Measurements from ENCODE around the gene CFAP74. TPM values are rescaled to one million over a fixed set of nuclear protein-coding genes. Genes with fewer than 3 reads are reported as not detected.
"Not testable (repeated sequence)": the region's sequence is repeated elsewhere in the genome, so short reads cannot be mapped to it uniquely, and the experiment has no call there.

Gene CFAP74
- total RNA-seq, 2 experiments from 2014 or later, result 0.31 to 0.46 TPM

GRCh38 chr1:1945782-1946393, 57.7 kb downstream of the CFAP74 start:
- H3K27ac Mint-ChIP-seq, result no peak overlapping the region
- H3K9me3 Mint-ChIP-seq, result peaks cover 2% of the 10 kb centered on the region
- H3K4me3 Mint-ChIP-seq, result no peak overlapping the region
- H3K36me3 Mint-ChIP-seq, result no peaks in the 10 kb centered on the region
- H3K27me3 Mint-ChIP-seq, result peaks cover 4% of the 10 kb centered on the region
- no peaks in the 10 kb centered on the region for H3K4me1 Mint-ChIP-seq
- no peak for DNase-seq

- Mint-ChIP-seq H3K36me3 (no peaks in the 10 kb centered on the region), H3K4me3 (no peak overlapping the region), H3K27me3 (no peaks in the 10 kb centered on the region), H3K27ac (no peak overlapping the region), H3K4me1 (no peaks in the 10 kb centered on the region), H3K9me3 (no peaks in the 10 kb centered on the region)
- peak; percentile 55 for DNase-seq
Observed at GRCh38 chr1:1943834-1944570, 59.6 kb downstream of the CFAP74 start.

GRCh38 chr1:1942753-1943656, 60.6 kb downstream of the CFAP74 start:
- Mint-ChIP-seq H3K27me3 (no peaks in the 10 kb centered on the region), H3K4me1 (no peaks in the 10 kb centered on the region), H3K4me3 (no peak overlapping the region), H3K9me3 (no peaks in the 10 kb centered on the region), H3K27ac (no peak overlapping the region), H3K36me3 (no peaks in the 10 kb centered on the region)
- DNase-seq, result no peak

- no peak overlapping the region for H3K27ac Mint-ChIP-seq
- no peaks in the 10 kb centered on the region for H3K4me1 Mint-ChIP-seq
- H3K36me3 Mint-ChIP-seq, result no peaks in the 10 kb centered on the region
- DNase-seq, result no peak
- H3K4me3 Mint-ChIP-seq, result no peak overlapping the region
- H3K27me3 Mint-ChIP-seq, result no peaks in the 10 kb centered on the region
- H3K9me3 Mint-ChIP-seq, result no peaks in the 10 kb centered on the region
Observed at GRCh38 chr1:1941868-1942752, 61.5 kb downstream of the CFAP74 start.

GRCh38 chr1:1941211-1941841, 62.3 kb downstream of the CFAP74 start:
- Mint-ChIP-seq H3K4me3 (no peak overlapping the region), H3K4me1 (no peaks in the 10 kb centered on the region), H3K36me3 (no peaks in the 10 kb centered on the region), H3K27me3 (no peaks in the 10 kb centered on the region), H3K27ac (no peak overlapping the region), H3K9me3 (no peaks in the 10 kb centered on the region)
- DNase-seq, result no peak

- H3K4me3 Mint-ChIP-seq, result no peak overlapping the region
- H3K27ac Mint-ChIP-seq, result no peak overlapping the region
- no peaks in the 10 kb centered on the region for H3K36me3 Mint-ChIP-seq
- no peaks in the 10 kb centered on the region for H3K4me1 Mint-ChIP-seq
- no peak for DNase-seq
- H3K9me3 Mint-ChIP-seq, result peaks cover 2% of the 10 kb centered on the region
- peaks cover 4% of the 10 kb centered on the region for H3K27me3 Mint-ChIP-seq
Observed at GRCh38 chr1:1940123-1940425, 63.5 kb downstream of the CFAP74 start.

GRCh38 chr1:1939296-1940122, 64.1 kb downstream of the CFAP74 start:
- peaks cover 2% of the 10 kb centered on the region for H3K9me3 Mint-ChIP-seq
- H3K4me1 Mint-ChIP-seq, result no peaks in the 10 kb centered on the region
- no peak overlapping the region for H3K27ac Mint-ChIP-seq
- peaks cover 4% of the 10 kb centered on the region for H3K27me3 Mint-ChIP-seq
- no peaks in the 10 kb centered on the region for H3K36me3 Mint-ChIP-seq
- DNase-seq, result no peak
- no peak overlapping the region for H3K4me3 Mint-ChIP-seq

- H3K4me3 Mint-ChIP-seq, result no peak overlapping the region
- H3K27ac Mint-ChIP-seq, result no peak overlapping the region
- H3K4me1 Mint-ChIP-seq, result no peaks in the 10 kb centered on the region
- peaks cover 4% of the 10 kb centered on the region for H3K27me3 Mint-ChIP-seq
- H3K36me3 Mint-ChIP-seq, result no peaks in the 10 kb centered on the region
- no peak for DNase-seq
- H3K9me3 Mint-ChIP-seq, result peaks cover 2% of the 10 kb centered on the region
Observed at GRCh38 chr1:1938613-1939295, 64.8 kb downstream of the CFAP74 start.

GRCh38 chr1:1938276-1938573, 65.4 kb downstream of the CFAP74 start:
- Mint-ChIP-seq H3K9me3 (peaks cover 2% of the 10 kb centered on the region), H3K4me1 (no peaks in the 10 kb centered on the region), H3K36me3 (no peaks in the 10 kb centered on the region), H3K27me3 (peaks cover 4% of the 10 kb centered on the region), H3K27ac (no peak overlapping the region), H3K4me3 (no peak overlapping the region)
- DNase-seq, result no peak

GRCh38 chr1:1937549-1938275, 65.9 kb downstream of the CFAP74 start:
- Mint-ChIP-seq H3K36me3 (no peaks in the 10 kb centered on the region), H3K4me3 (no peak overlapping the region), H3K9me3 (peaks cover 2% of the 10 kb centered on the region), H3K27ac (no peak overlapping the region), H3K4me1 (no peaks in the 10 kb centered on the region), H3K27me3 (peaks cover 4% of the 10 kb centered on the region)
- DNase-seq, result no peak

- no peak overlapping the region for H3K27ac Mint-ChIP-seq
- H3K4me3 Mint-ChIP-seq, result no peak overlapping the region
- no peaks in the 10 kb centered on the region for H3K36me3 Mint-ChIP-seq
- H3K9me3 Mint-ChIP-seq, result peaks cover 2% of the 10 kb centered on the region
- no peak for DNase-seq
- H3K4me1 Mint-ChIP-seq, result no peaks in the 10 kb centered on the region
- peaks cover 4% of the 10 kb centered on the region for H3K27me3 Mint-ChIP-seq
Observed at GRCh38 chr1:1937061-1937460, 66.5 kb downstream of the CFAP74 start.

- H3K4me3 Mint-ChIP-seq, H3K4me1 Mint-ChIP-seq, H3K36me3 Mint-ChIP-seq, DNase-seq, H3K27ac Mint-ChIP-seq, H3K27me3 Mint-ChIP-seq, H3K9me3 Mint-ChIP-seq: not testable (repeated sequence)
Observed at GRCh38 chr1:1934848-1935247, 68.7 kb downstream of the CFAP74 start.
